Articular chondrocyte of knee joint (primary cell): ENCODE results near the gene LRRC10. TPM values are rescaled to one million over a fixed set of nuclear protein-coding genes. Genes with fewer than 3 reads are reported as not detected.

Source experiments
- small RNA-seq: library from RNA; depleted of rRNA; stranded (forward); fragments of <200 nt; gene quantifications from one replicate; pipeline ENCODE3, GENCODE V24; 2012
- total RNA-seq: library from RNA; depleted of rRNA; stranded (reverse); fragments of >200 nt; gene quantifications from 2 replicates; pipeline ENCODE4 v1.2.3, GENCODE V29; 2012

The LRRC10 gene, protein sequence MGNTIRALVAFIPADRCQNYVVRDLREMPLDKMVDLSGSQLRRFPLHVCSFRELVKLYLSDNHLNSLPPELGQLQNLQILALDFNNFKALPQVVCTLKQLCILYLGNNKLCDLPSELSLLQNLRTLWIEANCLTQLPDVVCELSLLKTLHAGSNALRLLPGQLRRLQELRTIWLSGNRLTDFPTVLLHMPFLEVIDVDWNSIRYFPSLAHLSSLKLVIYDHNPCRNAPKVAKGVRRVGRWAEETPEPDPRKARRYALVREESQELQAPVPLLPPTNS
- not detected in 2 replicates for total RNA-seq

DNA sequence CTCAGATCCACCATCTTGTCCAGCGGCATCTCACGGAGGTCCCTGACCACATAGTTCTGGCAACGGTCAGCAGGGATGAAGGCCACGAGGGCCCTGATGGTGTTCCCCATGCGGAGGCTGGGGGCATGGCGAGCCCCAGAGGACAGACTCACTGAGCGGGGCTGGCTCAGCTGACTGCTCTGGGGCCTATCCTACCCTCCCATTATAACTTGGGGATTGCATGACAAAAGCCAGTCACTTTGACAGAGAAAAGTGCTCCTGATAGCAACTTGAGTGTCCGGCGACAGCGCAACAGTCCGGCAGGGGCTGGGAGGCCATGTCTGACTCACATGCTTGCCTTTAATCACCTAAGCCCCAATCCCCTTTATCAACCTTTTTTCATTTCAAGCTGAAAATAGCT lies at the start of gene LRRC10:
LRRC10 (minus strand) TSS at position 179 of the 400 bp plus-strand sequence; CDS start at position 110, 69 bp downstream.

DNA sequence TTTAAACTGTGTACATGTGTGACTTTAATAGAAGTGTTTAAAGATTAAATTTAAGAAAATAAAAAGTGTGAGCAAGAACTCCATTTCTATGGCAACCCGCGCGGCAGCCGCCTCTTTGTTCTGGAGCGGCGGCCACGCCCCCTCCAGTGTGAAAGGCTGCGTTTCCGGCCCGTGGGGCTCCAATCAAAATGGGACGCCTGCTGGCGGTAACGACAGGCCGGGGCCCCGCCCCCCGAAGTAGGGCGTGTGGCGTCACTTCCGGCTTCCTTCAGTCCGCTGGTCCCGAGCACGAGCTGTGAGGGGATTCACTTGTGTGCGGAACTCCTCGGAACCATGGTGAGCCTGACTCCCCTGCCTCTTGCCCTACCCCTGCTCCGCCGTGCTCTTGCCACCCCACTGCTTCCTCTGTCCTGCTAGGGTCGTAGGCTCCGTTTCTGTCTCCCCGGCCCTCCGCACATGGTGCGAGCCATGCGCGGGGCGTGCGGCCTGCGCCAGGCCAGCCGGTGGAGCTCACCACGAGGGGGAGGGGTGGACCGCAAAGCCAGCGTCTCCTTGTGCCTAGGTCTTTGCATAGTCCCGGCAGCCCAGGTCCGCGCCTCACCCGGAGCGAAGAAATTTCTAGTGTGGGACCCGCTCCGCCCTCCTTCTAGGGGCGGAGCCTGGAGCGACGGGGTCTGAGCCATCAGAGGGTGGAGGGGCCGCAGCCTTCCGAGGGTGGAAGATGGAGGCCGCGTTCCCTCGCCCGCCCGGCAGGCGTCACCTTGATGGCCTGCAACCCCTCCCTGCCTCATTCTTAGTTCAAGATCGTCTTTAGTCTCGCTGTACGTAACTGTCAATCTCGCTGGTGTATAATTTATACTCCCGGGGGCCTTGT lies 25.3 kb downstream of the LRRC10 start, which contains the start of gene CCT2:
CCT2 (plus strand) TSS at position 271 of the 874 bp plus-strand sequence; CDS start at position 334, 63 bp downstream.

Small RNA genes lying within 50 kb of the gene (small RNA-seq; reads per million reads assigned to genes)
- gene MIR3913-1 = 1.3 reads per million, percentile 55 among the genes with 10 or more reads in this experiment

Other genes starting within 250 kb of the LRRC10 start
- gene FRS2, start 140.5 kb downstream of the LRRC10 start, total RNA-seq = 103 and 111 TPM in 2 replicates
- gene CCT2, start 25.4 kb downstream of the LRRC10 start, total RNA-seq = 174 and 206 TPM in 2 replicates
- gene BEST3, start 88.4 kb upstream of the LRRC10 start, total RNA-seq = not detected in 2 replicates
- gene RAB3IP, start 128.0 kb upstream of the LRRC10 start, total RNA-seq = 1.6 and 2.5 TPM in 2 replicates
- gene MYRFL, start 214.3 kb upstream of the LRRC10 start, total RNA-seq = under 0.01 TPM in 1 of 2 replicates, not detected in the other